ENCODE data around the gene TREM1.

TREM1 gene

GRCh38 chr6:41232667-41233066 lies 53.8 kb downstream of the TREM1 start:
- TF ChIP-seq MAX (IDR thresholded peaks at IDR 0.05; ENCODE audit: low read depth, low read length) (no peak), POLR2A (IDR thresholded peaks at IDR 0.05; ENCODE audit: extremely low read depth, insufficient read length) (no peak), CTCF (IDR thresholded peaks at IDR 0.05; ENCODE audit: low read depth, low read length) (no peak), MYC (IDR thresholded peaks at IDR 0.05; ENCODE audit: low read depth, low read length) (no peak)
- H3K4me3 ChIP-seq (ENCODE audit: low read depth, low read length): no peak overlapping the region
- DNase-seq (ENCODE audit: low read depth): no peak

- TF ChIP-seq MYC (IDR thresholded peaks at IDR 0.05; ENCODE audit: low read depth, low read length) (no peak), MAX (IDR thresholded peaks at IDR 0.05; ENCODE audit: low read depth, low read length) (no peak), CTCF (IDR thresholded peaks at IDR 0.05; ENCODE audit: low read depth, low read length) (no peak)
- no peak for DNase-seq (ENCODE audit: low read depth)
- H3K4me3 ChIP-seq (ENCODE audit: low read depth, low read length): no peak overlapping the region
These were observed 55.2 kb downstream of the TREM1 start for GRCh38 chr6:41231246-41231645.

- no peak for DNase-seq (ENCODE audit: low read depth)
- no peak overlapping the region for H3K4me3 ChIP-seq (ENCODE audit: low read depth, low read length)
- TF ChIP-seq MYC (IDR thresholded peaks at IDR 0.05; ENCODE audit: low read depth, low read length) (no peak), POLR2A (IDR thresholded peaks at IDR 0.05; ENCODE audit: extremely low read depth, insufficient read length) (no peak), MAX (IDR thresholded peaks at IDR 0.05; ENCODE audit: low read depth, low read length) (no peak), CTCF (IDR thresholded peaks at IDR 0.05; ENCODE audit: low read depth, low read length) (no peak)
These were observed 56.8 kb downstream of the TREM1 start for GRCh38 chr6:41229721-41230120.

- TF ChIP-seq CTCF (IDR thresholded peaks at IDR 0.05; ENCODE audit: low read depth, low read length): peak; percentile 35
- TF ChIP-seq MYC (IDR thresholded peaks at IDR 0.05; ENCODE audit: low read depth, low read length): no peak
These were observed 57.9 kb downstream of the TREM1 start for GRCh38 chr6:41228616-41229015.

GRCh38 chr6:41228096-41228495 lies 58.4 kb downstream of the TREM1 start, which contains the start of gene TREML4:
Gene TREML4 (plus strand): TSS chr6:41228349. CDS start chr6:41228428, 79 bp downstream.
- H3K4me3 ChIP-seq (ENCODE audit: low read depth, low read length): no peak within 1 kb of the TSS
- no peak for TF ChIP-seq MYC (IDR thresholded peaks at IDR 0.05; ENCODE audit: low read depth, low read length)
- no peak for TF ChIP-seq POLR2A (IDR thresholded peaks at IDR 0.05; ENCODE audit: extremely low read depth, insufficient read length)
- TF ChIP-seq MAX (IDR thresholded peaks at IDR 0.05; ENCODE audit: low read depth, low read length): no peak
- no peak for TF ChIP-seq CTCF (IDR thresholded peaks at IDR 0.05; ENCODE audit: low read depth, low read length)
- DNase-seq (ENCODE audit: low read depth): no peak

More at GRCh38 chr6:41228616-41229015, 57.9 kb downstream of the TREM1 start:
- H3K4me3 ChIP-seq (ENCODE audit: low read depth, low read length): no peak overlapping the region
- DNase-seq (ENCODE audit: low read depth): peak; percentile 65

GRCh38 chr6:41226752-41227151 lies 59.7 kb downstream of the TREM1 start:
- H3K4me3 ChIP-seq (ENCODE audit: low read depth, low read length): no peak overlapping the region
- no peak for DNase-seq (ENCODE audit: low read depth)
- no peak for TF ChIP-seq MAX (IDR thresholded peaks at IDR 0.05; ENCODE audit: low read depth, low read length)
- no peak for TF ChIP-seq POLR2A (IDR thresholded peaks at IDR 0.05; ENCODE audit: extremely low read depth, insufficient read length)
- TF ChIP-seq MYC (IDR thresholded peaks at IDR 0.05; ENCODE audit: low read depth, low read length): no peak
- TF ChIP-seq CTCF (IDR thresholded peaks at IDR 0.05; ENCODE audit: low read depth, low read length): no peak
